ENCODE measurements around the gene RPS19.

RPS19 gene

GRCh38 chr19:41879670-41880328 is 19.7 kb downstream of the RPS19 start:
- no peak for DNase-seq

- no peak for DNase-seq
Measured at GRCh38 chr19:41880329-41880708, 20.3 kb downstream of the RPS19 start.

GRCh38 chr19:41882568-41883462 is 22.8 kb downstream of the RPS19 start, which contains the start of gene ARHGEF1:
TSS of gene ARHGEF1 (plus strand) at chr19:41883184. CDS start at chr19:41888083, 4,899 bp downstream.
- DNase-seq: peak; percentile 40

GRCh38 chr19:41883463-41883820 is 23.4 kb downstream of the RPS19 start:
- no peak for DNase-seq

GRCh38 chr19:41883821-41884733 is 24.0 kb downstream of the RPS19 start:
- peak; percentile 96 for DNase-seq

- DNase-seq: no peak
Measured at GRCh38 chr19:41886761-41887710, 27.0 kb downstream of the RPS19 start.

- DNase-seq: no peak
Measured at GRCh38 chr19:41887711-41888382, 27.8 kb downstream of the RPS19 start.

- no peak for DNase-seq
Measured at GRCh38 chr19:41888926-41889325, 28.9 kb downstream of the RPS19 start.

GRCh38 chr19:41889896-41890295 is 29.8 kb downstream of the RPS19 start:
- DNase-seq: no peak

GRCh38 chr19:41890936-41891335 is 30.9 kb downstream of the RPS19 start:
- DNase-seq: no peak

- no peak for DNase-seq
Measured at GRCh38 chr19:41892173-41892902, 32.3 kb downstream of the RPS19 start.

- no peak for DNase-seq
Measured at GRCh38 chr19:41893899-41894298, 33.8 kb downstream of the RPS19 start.

- no peak for DNase-seq
Measured at GRCh38 chr19:41894350-41894749, 34.3 kb downstream of the RPS19 start.

GRCh38 chr19:41895745-41896580 is 35.9 kb downstream of the RPS19 start:
- no peak for DNase-seq

GRCh38 chr19:41896581-41896942 is 36.5 kb downstream of the RPS19 start:
- no peak for DNase-seq

GRCh38 chr19:41897181-41897580 is 37.1 kb downstream of the RPS19 start:
- no peak for DNase-seq

- no peak for DNase-seq
Measured at GRCh38 chr19:41897820-41898219, 37.8 kb downstream of the RPS19 start.

GRCh38 chr19:41898235-41898634 is 38.2 kb downstream of the RPS19 start:
- DNase-seq: no peak

GRCh38 chr19:41901707-41902360 is 41.8 kb downstream of the RPS19 start:
- no peak for DNase-seq

Measured in fibroblast of skin of back (primary cell).